ENCODE results near the gene REXO1. TPM values are rescaled to one million over a fixed set of nuclear protein-coding genes. Genes with fewer than 3 reads are reported as not detected.

Gene REXO1
- polyA plus RNA-seq, 1 experiment = 11.0 TPM

DNA sequence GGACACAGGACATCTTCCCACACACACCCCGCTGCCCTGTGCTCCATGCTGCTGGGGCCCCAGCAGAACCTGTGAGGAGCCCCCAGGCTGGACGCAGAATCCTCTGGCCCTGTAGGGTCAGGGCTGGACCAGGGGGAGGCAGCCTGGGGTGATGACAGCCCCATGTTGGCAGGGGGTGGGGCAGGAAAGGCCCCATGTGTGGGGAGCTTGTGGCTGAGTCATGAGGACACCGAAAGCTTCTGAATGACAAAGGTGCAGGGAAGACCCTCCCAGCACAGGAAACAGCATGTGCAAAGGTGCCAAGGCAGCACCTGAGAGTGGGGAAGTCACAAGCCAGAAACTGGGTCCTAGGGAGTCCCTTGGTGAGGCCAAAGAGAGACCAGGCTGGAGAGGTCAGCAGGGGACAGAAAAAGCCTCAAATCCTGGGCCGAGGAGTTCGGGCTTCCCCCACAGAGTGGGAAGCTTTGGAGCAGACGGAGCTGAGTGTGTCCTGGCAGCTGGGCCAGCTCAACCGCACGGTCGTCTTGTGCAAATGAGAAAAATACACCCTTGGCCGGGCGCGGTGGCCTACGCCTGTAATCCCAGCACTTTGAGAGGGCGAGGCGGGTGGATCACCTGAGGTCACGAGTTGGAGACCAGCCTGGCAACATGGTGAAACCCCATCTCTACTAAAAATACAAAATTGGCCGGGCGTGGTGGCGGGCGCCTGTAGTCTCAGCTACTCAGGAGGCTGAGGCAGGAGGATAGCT lies 53.7 kb downstream of the REXO1 start:
- TF ChIP-seq, protein P1, sequence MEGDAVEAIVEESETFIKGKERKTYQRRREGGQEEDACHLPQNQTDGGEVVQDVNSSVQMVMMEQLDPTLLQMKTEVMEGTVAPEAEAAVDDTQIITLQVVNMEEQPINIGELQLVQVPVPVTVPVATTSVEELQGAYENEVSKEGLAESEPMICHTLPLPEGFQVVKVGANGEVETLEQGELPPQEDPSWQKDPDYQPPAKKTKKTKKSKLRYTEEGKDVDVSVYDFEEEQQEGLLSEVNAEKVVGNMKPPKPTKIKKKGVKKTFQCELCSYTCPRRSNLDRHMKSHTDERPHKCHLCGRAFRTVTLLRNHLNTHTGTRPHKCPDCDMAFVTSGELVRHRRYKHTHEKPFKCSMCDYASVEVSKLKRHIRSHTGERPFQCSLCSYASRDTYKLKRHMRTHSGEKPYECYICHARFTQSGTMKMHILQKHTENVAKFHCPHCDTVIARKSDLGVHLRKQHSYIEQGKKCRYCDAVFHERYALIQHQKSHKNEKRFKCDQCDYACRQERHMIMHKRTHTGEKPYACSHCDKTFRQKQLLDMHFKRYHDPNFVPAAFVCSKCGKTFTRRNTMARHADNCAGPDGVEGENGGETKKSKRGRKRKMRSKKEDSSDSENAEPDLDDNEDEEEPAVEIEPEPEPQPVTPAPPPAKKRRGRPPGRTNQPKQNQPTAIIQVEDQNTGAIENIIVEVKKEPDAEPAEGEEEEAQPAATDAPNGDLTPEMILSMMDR (IDR thresholded peaks at IDR 0.05; ENCODE audit: insufficient read depth, low read depth, low read length) = no peak
- Histone ChIP-seq H3K36me3 (ENCODE audit: control insufficient read depth, insufficient read depth, low read length) (no peaks in the 10 kb centered on the region; the same call in 1 of the 2 replicates), H3K4me3 (ENCODE audit: low read depth, low read length) (no peak overlapping the region), H3K27me3 (ENCODE audit: control insufficient read depth, insufficient read depth, low read length) (no peaks in the 10 kb centered on the region)
- POLR2A ChIA-PET = no interaction called here
- DNase-seq (ENCODE audit: low read depth) = no peak
- CTCF ChIA-PET = interaction anchor here (0.9 to 6.6 kb wide), 15 partner anchors 9 to 251 kb away, joined by 3 to 81 read pairs (median 5); no protein-coding TSS in a partner anchor

DNA sequence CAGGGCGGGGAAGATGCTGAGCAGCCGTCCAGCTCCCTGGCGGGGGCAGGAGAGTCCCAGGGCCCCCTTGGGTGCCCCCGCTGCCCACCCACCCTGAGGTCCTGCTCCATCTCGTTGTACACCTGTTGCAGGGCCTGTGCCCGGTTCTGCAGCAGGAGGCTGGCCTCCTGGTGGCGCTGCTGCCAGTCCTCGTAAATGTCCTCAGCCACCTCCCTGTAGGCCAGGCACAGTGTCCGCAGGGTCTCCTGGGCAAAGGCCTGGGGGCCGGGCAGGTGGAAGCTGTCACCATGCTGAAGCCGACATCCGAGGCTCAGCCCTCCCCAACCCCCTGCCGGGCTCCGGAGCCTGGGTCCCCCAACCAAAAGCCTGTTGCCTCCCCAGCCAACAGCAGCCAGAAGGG lies 56.4 kb downstream of the REXO1 start:
- no peak for DNase-seq (ENCODE audit: low read depth)
- no peaks in the 10 kb centered on the region for H3K27me3 ChIP-seq (ENCODE audit: control insufficient read depth, insufficient read depth, low read length)
- H3K4me3 ChIP-seq (ENCODE audit: low read depth, low read length) = no peak overlapping the region
- no peaks in the 10 kb centered on the region for H3K36me3 ChIP-seq (ENCODE audit: control insufficient read depth, insufficient read depth, low read length)
- ChIA-PET POLR2A (no interaction called here), CTCF (interaction anchor here (3.3 kb wide), 1 partner anchor 119 kb away, joined by 14 read pairs; no protein-coding TSS in a partner anchor)
- TF ChIP-seq, protein P1 (IDR thresholded peaks at IDR 0.05; ENCODE audit: insufficient read depth, low read depth, low read length) = no peak

DNA sequence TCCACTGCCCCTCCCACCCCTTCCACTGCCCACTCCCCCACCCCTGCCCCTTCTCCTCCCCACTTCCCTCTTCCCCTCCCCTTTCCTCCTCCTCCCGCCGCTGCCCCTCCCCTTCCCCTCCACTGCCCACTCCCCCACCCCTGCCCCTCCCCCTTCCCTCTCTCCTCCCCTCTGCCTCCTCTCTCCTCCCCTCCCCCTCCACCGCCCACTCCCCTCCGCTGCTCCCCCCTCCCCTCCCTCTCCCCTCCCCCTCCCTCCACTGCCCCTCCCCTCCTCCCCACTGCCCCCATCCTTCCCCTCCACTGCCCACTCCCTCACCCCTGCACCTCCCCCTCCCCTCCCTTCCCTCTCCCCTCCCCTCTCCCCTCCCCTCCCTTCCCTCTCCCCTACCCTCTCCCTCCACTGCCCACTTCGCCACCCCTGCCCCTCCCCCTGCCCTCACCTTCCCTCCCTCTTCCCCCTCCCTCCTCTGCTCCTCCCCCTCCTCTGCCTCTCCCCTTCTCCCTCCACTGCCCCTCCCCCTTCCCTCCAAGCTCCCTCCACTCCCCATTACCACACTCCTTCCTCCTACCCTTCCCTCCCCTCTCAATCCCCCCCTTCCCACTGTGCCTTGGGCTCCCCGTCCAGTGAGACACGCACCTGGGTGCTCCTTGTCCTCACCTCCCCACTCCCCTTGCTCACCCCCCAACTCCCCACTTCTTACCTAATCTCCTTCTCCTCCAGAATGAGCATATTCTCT lies 58.1 kb downstream of the REXO1 start:
- TF ChIP-seq, protein P1 (IDR thresholded peaks at IDR 0.05; ENCODE audit: insufficient read depth, low read depth, low read length) = no peak
- DNase-seq (ENCODE audit: low read depth) = no peak
- ChIA-PET POLR2A (no interaction called here), CTCF (interaction anchor here (1.3 to 3.3 kb wide), 3 partner anchors 9 to 117 kb away, joined by 7 to 14 read pairs (median 10); no protein-coding TSS in a partner anchor)
- Histone ChIP-seq H3K36me3 (ENCODE audit: control insufficient read depth, insufficient read depth, low read length) (no peaks in the 10 kb centered on the region), H3K27me3 (ENCODE audit: control insufficient read depth, insufficient read depth, low read length) (no peaks in the 10 kb centered on the region; the same call in none of the 2 replicates), H3K4me3 (ENCODE audit: low read depth, low read length) (no peak overlapping the region)

DNA sequence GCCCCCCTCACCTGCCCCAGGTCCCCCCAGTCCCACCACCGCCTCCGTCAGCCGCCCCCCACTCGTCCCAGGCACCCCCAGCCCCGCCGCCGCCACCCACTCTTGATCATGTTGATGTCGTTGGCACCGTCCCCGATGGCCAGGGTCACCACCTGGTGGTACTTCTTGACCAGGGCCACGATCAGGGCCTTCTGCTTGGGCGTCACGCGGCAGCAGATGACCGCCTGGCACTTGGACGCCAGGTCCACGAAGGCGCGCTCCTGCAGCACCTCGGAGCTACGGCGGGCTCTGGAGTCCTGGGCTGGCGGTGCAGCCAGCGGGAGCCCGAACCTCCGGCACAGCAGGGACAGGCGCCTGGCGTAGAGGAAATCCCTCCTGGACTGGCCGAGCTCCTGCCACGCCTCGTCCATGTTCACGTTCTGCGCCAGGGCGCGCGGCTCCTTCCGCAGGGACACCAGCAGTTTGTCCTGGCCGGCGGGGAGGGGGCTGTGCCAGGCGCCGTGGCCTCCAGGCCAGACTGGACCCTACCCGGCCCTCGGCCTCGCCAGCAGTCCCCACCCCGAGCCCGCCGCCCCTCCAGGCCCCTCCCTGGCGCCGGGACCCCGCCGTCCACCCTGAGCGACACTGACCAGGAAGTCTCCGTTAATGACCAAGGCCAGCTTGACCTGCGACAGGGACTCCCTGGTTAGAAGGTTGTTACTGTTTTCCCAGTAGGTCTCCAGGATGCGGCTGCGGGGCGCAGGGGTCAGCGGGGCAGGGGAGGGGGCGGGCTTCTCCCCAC lies 58.8 kb downstream of the REXO1 start:
- Histone ChIP-seq H3K4me3 (ENCODE audit: low read depth, low read length) (no peak overlapping the region), H3K27me3 (ENCODE audit: control insufficient read depth, insufficient read depth, low read length) (no peaks in the 10 kb centered on the region; the same call in none of the 2 replicates), H3K36me3 (ENCODE audit: control insufficient read depth, insufficient read depth, low read length) (no peaks in the 10 kb centered on the region)
- DNase-seq (ENCODE audit: low read depth) = no peak
- TF ChIP-seq, protein P1 (IDR thresholded peaks at IDR 0.05; ENCODE audit: insufficient read depth, low read depth, low read length) = no peak
- ChIA-PET POLR2A (no interaction called here), CTCF (interaction anchor here (0.9 to 3.3 kb wide), 6 partner anchors 9 to 117 kb away, joined by 3 to 14 read pairs (median 5); no protein-coding TSS in a partner anchor)

All from BJ (cell line).